HG02588 (cell line): ENCODE measurements around the gene CYP39A1.
A peak's percentile ranks its signal among the peaks of the same experiment; 100 is the strongest.

Experiments
- ATAC-seq: cut with Tn5 transposase; IDR thresholded peaks from one replicate; pipeline ENCODE4 v1.9.1; 2021; ENCODE audit warnings: mild to moderate bottlenecking, moderate library complexity; ENCODE audit not compliant: unreplicated experiment

Gene CYP39A1

DNA sequence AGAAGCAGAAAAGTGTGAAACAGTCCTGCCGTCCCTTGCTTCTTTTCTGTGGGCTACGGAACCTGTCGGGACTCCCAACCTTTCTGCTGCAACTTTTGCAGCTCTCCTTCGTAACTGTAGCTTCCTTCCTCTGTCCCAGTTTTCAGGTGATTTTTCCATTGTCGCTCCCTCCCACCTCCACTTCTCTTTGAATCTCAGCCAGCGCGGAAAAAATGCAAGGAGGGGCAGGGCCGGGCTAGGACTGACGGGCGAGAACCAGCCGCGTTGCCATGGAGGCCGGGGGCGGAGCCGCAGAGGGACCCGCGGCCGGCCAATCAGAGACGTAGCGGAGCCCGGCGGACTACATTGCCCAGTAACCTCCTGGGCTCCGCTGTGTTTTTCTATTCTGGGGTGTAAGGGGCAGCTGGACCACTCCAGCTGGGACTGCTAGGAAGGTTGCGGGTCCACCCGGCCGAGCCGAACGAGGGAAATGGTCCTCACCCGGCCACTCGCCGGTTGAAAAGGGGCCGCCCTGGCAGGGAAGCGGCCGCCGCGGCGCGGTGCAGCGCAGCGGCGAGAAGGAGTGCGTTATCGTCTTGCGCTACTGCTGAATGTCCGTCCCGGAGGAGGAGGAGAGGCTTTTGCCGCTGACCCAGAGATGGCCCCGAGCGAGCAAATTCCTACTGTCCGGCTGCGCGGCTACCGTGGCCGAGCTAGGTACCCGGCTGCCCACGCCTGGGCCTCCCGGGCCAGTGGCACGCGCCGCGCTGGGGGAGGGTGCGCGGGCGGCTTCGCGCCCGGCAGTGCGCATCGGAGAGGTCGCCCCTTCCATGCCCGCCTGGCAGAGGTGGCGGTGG, at the start of gene CYP39A1, which contains the start of gene SLC25A27:
Gene CYP39A1, minus strand, starts transcription at position 216 of the 836 bp plus-strand sequence. CDS start 236 bp downstream, outside the sequence.
Gene SLC25A27, plus strand, starts transcription at position 373 of the 836 bp plus-strand sequence. Its CDS starts 218 bp downstream, at position 591.
- peak; percentile 100 for ATAC-seq

GRCh38 chr6:46699970-46700369, 47.4 kb upstream of the CYP39A1 start:
- no peak for ATAC-seq

DNA sequence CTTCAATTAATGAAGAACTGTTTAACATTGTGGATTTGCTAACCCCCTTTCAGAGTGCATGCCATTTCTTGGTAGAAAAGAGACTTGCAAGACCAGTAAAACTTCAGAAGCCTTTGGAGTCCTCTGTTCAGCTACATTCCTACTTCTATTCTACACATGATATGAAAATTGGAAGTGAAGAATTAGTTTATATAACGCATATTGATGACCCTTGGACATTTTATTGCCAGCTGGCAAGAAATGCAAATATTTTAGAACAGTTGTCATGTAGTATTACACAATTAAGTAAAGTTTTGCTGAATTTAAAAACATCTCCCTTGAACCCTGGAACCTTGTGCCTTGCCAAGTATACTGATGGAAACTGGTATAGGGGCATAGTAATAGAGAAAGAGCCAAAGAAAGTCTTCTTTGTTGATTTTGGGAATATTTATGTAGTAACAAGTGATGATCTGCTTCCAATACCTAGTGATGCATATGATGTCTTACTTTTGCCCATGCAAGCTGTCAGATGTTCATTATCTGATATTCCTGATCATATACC, 38.4 kb upstream of the CYP39A1 start:
- no peak for ATAC-seq

DNA sequence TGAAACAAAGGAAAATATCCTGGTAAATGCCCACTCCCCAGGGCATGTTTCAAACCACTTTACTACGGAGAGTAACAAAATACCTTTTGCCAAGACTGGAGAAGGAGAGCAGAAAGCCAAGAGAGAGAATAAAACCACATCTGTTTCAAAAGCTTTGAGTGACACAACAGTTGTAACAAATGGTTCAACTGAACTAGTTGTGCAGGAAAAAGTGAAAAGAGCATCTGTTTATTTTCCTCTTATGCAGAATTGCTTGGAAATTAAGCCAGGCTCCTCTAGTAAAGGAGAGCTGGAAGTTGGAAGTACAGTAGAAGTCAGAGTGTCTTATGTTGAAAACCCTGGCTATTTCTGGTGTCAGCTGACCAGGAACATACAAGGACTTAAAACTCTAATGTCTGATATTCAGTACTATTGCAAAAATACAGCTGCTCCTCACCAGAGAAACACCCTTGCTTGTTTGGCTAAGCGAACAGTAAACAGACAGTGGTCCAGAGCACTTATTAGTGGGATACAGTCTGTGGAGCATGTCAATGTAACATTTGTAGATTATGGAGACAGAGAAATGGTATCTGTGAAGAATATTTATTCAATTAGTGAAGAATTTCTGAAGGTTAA, 37.6 kb upstream of the CYP39A1 start:
- no peak for ATAC-seq

DNA sequence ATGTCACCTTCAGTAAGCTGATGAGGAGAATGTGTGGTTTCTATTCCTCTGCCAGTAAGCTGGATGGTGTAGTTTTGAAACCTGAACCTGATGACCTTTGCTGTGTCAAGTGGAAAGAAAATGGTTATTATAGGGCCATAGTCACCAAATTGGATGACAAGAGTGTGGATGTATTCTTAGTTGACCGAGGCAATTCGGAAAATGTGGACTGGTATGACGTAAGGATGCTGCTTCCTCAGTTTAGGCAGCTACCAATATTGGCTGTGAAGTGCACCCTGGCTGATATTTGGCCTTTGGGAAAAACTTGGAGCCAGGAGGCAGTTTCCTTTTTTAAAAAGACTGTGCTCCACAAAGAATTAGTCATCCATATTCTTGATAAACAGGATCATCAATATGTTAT, 37.0 kb upstream of the CYP39A1 start:
- ATAC-seq: no peak

DNA sequence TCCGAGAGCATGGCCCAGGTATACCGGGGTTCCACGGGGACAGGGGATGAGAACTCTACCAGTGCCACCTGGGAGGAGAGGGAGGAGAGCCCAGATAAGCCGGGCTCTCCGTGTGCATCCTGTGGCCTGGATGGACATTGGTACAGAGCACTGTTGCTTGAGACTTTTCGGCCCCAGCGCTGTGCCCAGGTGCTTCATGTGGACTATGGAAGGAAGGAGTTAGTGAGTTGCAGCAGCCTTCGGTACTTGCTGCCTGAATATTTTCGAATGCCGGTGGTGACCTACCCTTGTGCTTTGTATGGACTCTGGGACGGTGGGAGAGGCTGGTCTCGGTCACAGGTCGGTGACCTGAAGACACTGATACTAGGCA, 36.3 kb upstream of the CYP39A1 start:
- no peak for ATAC-seq

DNA sequence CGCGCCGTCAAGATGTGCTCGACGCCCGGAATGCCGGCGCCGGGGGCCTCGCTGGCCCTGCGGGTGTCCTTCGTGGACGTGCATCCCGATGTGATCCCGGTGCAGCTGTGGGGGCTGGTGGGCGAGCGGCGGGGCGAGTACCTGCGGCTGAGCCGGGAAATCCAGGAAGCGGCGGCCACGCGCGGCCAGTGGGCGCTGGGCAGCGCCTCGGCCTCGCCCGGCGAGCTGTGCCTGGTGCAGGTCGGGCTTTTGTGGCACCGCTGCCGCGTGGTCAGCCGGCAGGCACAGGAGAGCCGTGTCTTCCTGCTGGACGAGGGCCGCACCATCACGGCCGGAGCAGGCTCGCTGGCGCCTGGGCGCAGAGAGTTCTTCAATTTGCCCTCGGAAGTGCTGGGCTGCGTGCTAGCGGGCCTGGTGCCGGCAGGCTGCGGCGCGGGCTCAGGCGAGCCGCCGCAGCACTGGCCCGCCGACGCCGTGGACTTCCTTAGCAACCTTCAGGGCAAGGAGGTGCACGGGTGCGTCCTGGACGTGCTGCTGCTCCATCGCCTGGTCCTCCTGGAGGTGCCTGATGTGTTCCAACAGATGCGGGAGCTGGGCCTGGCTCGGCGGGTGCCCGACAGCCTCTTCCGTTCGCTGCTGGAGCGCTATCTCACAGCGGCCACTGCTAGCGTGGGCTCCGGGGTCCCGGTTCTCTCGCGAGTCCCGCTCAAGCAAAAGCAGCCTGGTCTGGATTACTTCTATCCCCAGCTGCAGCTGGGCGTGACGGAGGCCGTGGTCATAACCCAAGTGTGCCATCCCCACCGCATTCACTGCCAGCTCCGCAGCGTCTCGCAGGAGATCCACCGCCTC, 35.7 kb upstream of the CYP39A1 start:
- no peak for ATAC-seq

- ATAC-seq: no peak
These were observed 35.0 kb upstream of the CYP39A1 start, which contains the start of gene TDRD6 for GRCh38 chr6:46687619-46688097. TDRD6 (plus strand) TSS chr6:46687885; CDS start chr6:46688129, 244 bp downstream.

- ATAC-seq: no peak
These were observed 32.2 kb upstream of the CYP39A1 start for GRCh38 chr6:46684771-46685170.

GRCh38 chr6:46677314-46677654, 24.7 kb upstream of the CYP39A1 start:
- no peak for ATAC-seq

DNA sequence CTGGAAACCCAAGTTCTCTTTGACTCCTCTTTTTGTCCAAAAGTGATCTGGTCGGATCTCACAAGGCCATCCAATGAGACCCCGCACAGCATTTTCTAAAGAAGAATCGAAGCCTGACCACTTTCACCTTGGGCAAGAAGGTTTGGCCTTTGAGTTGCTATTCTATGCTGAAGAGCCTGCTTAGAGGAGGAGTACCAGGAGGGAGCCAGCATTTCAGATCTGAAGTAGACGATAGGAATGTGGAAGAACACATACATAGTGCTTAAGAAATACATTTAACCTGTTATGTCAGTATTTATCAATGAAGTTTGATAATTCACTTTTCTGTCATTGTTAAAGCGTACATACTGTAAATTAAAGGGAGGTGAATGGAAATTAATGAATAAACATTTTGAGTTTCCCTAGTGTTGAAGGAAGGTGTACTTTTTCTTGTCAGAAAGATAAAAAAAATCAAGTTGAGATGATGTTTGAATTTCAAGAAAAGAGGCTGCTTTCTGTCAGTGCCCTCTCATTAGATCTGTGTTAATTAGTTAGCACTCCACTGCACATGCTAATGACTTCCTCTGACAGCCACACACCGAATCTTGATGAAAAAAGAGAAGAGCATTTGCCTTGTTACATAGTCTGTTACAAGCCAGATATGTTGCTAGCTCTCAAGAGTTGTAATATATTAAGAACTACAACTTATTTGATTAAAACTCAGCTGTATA, 24.1 kb upstream of the CYP39A1 start:
- no peak for ATAC-seq

DNA sequence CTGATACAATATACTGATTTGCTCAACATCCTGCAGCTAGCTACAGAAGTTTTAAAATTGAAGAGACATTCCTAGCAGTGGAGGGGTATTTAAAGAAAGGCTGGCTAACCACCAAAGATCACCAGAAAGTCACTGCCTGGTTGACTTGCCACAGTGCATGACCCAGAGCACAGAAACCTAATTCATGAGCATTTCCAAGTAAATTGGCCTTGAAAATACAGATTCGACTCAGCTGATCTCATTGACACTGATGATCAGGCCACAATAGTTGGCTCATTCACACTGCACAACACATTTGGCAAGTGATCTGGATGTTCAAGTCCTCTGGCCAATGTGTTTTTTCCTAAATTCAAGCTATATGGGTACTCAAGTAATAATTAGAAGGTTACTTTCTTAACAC, 21.8 kb upstream of the CYP39A1 start:
- no peak for ATAC-seq

DNA sequence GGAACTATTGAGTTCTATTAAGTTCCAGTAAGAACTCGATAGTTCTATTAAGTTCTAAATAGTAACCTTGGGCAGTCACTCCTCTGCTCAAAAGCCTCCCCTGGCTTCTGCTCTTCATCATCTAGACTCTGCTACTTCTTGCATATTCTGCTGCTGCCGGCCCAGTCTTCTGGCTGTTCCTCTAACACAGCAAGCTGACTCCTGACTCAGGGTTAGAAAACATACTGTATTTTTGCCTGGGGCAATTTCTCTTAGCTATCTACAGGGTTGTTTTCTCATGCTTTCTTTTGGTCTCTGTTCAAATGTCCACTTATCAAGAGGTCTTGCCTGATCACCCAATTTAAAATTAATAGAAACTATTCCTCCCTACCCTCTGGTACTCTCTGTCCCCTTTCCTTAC, 14.8 kb upstream of the CYP39A1 start:
- ATAC-seq: no peak

DNA sequence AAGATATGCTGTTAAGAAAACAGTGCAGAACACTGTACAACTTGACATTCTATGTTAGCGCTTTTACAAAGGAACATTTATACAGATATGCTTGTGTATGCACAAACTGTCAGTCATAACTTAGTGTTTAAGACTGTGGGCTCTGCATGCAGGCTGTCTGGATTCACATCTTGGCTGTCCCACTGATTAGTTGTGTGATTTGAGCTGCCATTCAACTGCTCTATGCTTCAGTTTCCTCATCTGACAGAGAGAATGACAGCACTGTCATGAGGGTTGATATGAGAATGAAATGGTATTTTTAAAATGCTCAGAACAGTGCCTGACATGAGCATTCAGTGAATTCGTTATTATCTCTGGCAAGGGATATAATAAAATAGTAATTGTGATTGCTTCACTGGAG, 8.9 kb upstream of the CYP39A1 start:
- ATAC-seq: no peak

DNA sequence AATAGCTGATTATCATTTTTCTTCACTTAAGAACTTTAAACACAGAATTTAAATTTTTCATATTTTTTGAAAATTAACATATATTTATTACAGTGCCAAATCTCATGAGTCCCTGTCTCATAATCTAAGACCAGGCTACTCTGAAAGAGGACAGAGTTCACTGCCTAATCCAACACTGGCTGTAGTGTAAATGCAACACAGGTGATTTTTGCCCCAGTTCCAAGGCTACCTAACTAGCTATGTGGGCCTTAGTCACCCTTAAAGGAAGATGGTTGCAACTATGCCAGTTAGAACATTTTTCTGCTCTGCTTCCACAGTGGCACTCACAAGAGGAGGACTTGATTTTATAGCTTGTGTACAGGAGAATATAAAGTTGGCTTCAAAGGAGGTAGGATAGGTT, 5.0 kb upstream of the CYP39A1 start:
- no peak for ATAC-seq

- no peak for ATAC-seq
These were observed 3.2 kb upstream of the CYP39A1 start for GRCh38 chr6:46655803-46656202.

- ATAC-seq: no peak
These were observed 999 bp upstream of the CYP39A1 start for GRCh38 chr6:46653439-46654195.

DNA sequence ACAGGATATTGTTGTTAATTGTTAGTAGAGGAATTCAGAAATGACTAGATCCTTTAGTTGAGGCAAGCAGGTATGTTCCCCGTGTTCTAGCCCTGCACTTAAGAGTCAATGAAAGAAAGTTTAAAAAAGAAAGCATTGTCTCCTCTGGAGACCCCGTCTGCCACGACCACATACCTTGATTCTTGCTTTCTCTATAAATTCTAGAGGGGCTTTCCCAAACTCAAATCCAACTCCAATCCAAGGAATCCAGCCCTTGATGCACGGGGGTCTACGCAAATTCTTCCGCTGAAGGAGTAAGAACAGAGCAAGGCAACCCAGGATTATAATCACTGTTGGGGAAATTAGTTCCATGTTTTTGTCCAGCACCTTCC, 401 bp downstream of the CYP39A1 start:
- no peak for ATAC-seq

GRCh38 chr6:46651816-46652215, 802 bp downstream of the CYP39A1 start:
- no peak for ATAC-seq

DNA sequence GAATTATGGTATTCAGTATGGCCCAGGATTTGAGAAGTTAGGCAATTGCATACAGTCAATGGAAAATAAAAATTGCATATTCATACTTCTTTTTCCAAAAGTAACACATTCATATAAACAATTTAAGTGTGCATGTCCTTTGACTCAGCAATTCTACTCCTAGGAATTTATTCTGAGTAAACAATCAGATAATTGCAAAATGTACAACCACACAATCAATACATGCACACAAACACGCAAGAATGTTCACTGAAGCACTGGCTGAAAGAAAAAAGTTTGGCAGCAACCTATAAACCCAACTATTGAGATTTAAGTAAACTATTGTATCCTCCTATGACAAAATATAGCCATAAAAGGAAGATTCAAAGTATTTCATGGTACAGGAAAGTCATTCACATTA, 1.6 kb downstream of the CYP39A1 start:
- no peak for ATAC-seq
